ENCODE data around the gene NDFIP1.
"Not testable (repeated sequence)": the region's sequence is repeated elsewhere in the genome, so short reads cannot be mapped to it uniquely, and the experiment has no call there.

Gene NDFIP1

DNA sequence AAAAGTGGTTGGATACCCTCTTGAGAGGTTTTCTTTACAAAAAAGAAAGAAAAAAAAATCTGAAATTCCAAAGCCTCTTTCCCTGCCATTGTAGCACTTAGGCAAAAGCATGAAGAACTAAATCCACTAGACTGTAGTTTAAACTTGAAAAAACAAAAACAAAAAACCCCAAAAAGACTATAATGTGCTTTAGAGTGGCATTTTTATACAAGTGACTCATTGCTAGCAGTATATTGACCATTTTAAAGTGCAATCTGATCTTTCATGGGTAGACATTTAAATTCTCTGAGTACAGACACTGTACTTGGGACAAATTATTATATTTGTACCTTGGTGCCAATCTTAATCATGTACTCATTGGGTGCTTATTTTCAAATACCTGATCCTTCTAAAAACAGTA lies 50.8 kb downstream of the NDFIP1 start:
- DNase-seq: no peak

DNA sequence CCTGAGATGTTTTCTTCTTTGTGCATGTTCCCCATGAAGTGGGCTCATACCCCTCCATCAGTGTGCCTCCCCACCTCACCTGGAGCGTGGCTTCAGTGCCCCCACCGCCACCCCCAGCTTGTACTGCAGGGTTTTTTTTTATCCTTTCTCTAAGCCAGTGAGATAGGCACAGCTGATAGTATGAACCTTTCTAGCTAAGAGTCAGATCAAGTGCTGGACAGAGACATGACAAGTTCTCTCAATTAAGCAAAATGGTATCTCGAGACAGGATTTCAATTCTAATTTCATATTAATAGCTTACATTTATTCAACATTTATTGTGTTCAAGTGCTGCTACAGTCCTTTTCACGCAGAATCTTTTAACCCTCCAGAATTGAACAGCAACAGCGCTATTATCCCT lies 55.7 kb downstream of the NDFIP1 start:
- DNase-seq: no peak

DNA sequence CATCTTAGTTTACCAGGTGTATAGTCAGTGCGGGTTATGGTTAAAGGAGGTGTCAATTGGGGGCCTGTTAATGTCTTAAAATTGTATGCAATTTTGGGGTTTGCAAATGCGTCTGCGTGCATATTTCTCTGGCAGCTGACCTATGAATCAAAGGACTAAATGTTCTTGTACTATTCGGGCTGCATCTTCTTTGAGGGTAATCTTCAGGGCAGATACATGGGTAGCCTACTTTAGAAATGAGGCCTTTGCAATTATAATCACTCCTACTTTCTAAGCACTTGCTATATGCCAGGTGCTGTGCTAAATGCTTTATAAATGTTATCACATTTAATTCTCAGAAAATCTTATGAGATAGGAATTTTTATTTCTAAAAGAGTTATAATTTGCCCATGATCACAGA lies 58.2 kb downstream of the NDFIP1 start:
- no peak for DNase-seq

DNA sequence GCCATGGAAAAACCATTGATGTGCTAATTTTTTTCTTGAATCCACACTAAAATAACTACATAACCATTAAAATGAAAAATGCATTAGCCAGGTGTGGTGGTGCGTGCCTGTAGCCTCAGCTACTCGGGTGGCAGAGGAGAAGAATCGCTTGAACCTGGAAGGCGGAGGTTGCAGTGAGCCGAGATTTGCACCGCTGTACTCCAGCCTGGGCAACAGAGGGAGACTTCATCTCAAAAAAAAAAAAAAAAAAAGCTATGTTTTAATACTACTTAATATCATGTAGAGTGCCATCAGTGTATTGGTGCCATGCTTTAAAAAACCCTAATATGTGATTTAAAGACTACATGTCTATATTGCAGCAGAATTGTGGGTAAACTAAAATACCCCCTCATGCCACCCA lies 58.9 kb downstream of the NDFIP1 start:
- DNase-seq: no peak

DNA sequence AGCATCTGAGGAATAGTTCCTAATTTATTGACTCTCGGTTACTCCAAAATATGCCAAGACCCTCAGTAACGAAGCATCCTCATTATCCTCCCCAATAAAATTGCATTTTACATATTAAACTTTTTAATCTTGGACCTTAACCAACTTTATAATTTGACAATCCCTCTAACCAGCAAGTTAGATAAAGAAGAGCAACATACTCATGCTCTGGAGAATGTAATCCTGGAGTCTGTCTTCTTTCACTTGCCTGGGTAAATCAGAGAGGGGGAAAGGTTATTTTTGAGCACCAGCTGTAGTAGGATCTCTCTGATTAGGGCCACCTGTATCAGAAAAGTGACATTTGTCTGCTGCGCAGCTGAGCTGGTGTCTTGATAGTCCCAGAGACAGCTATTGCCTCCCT lies 59.8 kb downstream of the NDFIP1 start:
- no peak for DNase-seq

DNA sequence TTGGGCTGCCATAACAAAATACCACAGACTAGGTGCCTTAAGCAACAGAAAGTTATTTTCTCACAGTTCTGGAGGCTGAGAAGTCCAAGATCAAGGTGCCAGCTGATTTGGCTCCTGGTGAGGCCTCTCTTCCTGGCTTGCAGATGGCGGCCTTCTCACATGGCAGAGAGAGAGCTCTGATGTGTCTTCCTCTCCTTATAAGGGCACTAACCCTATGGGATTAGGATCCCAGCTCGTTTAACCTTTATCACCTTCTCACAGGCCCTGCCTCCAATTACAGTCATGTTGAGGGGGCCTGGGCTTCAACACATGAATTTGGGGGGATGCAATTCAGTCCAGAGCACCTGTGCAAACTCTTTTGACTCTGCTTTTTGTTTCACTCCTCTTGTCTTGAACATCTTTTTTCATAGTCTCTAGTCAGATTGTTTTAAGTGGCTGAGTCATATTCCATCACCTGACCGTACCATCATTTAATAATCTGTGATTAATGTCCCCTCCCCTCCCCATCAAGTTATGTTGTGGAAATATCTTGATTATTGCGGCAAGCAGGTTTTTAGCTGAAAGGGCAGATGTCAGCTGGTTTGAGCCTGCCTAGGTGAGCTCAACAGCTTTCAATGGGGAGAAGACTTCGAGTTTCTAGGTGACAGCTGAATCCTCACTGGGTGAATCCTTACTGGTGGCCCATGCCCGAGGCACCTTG lies 61.8 kb downstream of the NDFIP1 start:
- DNase-seq: no peak

DNA sequence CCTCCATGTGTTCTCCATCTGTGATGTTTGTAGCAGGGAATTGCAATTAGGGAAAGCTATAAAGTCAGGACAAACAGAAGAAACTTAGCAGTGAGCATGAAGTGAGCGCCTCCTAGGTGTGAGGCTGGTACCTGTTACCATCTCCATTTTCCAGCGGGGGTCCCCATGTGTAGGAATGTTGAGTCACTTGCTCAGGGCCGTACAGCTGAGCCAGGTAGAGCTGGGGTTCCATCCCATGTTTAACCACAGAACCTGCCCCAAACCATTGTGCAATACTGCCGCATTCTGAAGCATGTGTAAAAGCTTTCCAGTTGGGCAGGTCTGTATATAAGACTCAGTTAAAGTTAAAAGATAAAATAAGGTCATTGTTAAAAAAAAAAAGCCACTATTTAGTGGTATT lies 62.7 kb downstream of the NDFIP1 start:
- no peak for DNase-seq

DNA sequence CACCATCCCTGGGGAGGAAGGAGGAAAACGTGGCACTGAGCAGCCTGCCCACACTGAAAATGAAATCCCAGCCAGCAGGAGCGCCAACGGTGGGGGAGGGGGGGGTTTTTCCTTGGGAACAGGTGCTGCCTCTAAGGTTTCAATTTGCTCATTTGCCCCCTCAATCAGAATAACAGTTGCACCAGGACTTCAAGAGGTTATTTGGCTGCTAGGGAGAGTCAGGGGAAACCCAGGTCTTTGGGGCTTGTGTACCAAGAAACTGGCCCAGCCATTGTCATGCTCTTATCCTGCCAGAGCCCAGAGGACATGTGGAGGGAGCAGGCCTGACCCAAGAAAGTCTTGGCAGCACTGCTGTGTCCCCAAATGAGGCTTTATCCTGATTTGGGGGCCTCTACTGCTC lies 66.5 kb downstream of the NDFIP1 start:
- DNase-seq: no peak

DNA sequence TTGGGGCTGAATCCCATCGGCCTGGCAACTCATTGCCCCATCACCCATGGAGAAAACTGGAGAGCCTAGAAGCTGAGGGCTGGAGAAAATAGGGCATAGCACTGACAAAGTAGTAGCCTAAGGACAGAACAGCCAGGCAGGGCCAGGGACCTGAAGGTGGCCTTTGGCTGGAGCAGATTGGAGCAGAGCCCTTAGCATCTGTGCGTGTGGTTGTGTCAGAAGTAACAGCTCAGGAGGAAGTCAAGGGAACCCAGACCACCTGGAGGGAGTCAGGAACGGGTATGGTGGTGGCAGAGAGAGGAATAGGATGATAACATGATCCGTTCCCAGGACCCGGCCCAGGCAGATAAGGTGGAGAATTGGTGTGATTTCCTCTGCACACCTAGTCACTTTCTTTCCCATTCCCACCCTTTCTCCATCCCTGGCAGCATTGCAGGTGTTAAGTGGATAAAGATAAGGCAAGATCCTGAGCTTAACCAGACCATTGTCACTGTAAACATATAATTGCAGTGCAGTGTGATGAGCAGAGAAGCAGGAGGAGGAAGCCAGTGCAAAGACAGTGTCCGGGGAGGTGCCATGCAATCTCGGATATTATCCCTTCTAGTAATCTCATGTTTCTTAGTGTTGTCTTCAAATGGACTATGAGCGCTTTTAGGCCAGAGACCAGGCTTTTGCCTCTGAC lies 67.0 kb downstream of the NDFIP1 start:
- DNase-seq: no peak

DNA sequence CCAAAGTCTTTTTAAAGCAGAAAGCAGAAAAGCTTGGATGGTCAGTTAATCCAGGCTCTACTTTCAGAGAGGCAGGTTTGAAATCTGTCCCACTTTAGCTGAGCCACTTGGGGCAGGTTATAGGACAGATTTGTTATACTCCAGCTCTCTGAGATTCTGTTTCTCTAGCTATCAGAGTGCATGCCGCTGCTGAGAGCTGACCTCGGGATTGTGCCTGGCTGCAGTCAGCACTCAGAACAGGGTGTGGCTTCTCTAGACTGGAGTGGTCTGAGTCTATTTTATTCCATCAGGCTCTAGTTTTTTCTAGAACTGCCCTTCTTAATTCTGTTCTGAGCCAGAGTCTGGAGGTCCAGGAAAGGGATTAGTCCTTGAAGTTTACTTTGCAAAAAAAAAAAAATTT lies 67.7 kb downstream of the NDFIP1 start:
- DNase-seq: no peak

DNA sequence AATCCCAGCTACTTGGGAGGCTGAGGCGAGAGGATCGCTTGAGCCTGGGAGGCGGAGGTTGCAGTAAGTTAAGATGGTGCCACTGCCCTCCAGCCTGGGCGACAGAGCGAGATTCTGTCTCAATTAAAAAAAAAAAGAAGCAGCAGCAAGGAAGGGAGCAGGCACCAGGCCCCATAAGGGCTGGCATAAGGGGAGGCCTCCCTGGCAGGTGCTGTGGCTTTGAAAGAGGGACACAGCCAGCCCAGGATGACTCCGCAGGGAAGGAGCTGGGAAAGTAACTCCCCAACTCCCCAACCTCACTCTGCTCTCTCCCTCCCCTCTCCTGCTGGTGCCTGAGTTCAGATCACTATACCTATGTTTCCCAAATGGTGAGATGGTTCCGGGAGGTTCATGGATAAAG lies 70.1 kb downstream of the NDFIP1 start:
- DNase-seq: no peak

DNA sequence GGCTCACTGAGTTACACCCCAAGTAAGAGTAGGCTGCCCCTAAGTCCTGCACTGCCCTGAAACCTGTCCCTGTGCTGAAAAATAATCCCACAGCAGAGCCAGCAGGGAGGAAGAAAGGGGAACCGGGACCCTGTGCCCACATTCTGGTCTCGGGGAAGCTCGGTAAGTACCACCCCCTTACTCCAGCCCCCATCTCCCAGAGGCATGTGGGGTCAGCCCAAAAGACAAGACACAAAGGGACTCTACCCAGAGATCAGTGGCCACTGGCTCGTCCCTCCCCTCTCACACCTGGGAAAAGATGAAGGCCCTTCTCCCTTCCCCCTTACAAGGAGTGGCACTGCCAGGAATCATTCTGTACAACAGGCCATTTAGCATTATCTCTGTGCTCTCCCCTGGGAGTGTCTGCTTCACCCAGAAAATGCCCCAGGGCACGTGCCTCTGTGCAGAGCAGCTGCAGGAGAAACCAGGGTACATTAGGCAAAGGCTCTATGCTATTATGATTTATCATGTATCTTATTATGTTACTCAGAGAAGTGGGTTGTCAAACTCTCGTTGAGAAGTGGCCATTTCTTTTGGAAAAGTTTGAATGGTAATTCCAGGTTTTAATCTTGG lies 71.3 kb downstream of the NDFIP1 start:
- DNase-seq: peak; percentile 7

DNA sequence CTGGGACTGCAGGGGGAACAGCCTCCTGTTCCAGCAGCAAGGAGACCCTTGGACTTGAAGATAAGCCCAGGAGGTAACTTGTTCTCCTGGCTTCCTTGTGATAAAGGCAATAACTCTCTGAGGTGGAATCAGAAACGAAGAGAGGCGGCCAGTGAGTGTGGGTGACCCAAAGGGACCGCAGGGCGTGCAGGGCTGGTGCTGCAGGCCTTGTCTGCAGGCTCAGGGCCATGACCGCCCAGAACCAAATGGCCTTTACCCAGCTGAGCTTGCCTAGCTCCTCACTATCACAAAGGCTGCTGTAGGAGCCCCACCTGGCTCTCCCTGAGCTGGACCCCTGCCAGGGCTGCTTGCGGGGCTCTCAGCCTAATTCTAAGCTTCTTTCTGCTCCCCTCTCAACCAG lies 72.5 kb downstream of the NDFIP1 start:
- DNase-seq: peak; percentile 6

DNA sequence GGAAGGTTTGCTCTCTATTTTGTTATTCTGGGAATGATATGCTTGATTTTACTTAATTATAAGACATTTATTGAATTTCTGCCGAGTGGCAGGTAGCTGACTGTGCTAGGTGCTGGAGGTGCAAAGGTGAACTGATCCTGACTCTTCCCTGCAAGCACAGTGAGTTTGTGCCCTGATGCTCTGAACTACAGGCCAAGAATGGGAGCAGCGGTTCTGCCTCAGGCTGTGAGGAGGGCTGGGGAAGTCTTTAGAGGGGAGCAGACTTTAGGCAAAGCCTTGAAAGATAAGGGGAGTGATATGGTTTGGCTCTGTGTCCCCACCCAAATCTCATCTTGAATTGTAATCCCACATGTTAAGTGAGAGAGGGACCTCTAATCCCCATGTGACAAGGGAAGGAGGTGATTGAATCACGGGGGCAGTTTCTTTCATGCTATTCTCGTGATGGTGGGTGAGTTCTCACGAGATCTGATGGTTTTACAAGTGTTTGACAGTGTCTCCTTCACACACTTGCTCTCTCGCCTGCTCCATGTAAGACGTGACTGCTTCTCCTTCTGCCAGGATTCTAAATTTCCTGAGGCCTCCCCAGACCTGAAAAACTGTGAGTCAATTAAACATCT lies 73.1 kb downstream of the NDFIP1 start:
- DNase-seq: no peak

DNA sequence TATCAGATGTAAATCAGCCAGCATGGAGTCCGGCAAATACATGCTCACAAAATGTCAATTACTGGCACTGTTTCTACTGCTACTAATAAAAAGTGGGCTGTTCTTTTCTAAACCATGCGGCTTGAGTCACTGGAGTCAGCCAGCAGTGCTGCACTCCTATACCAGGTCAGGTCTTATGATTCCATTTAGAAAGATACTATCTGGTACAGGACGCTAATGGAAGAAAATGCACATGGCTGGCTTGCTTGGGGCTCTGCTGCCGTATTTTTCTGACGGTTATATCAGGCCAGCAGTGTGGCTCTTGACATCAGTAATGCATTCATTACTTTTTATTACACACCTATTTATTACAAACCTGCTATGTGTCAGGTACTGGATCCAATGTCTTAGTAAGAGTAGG lies 74.3 kb downstream of the NDFIP1 start:
- DNase-seq: no peak

DNA sequence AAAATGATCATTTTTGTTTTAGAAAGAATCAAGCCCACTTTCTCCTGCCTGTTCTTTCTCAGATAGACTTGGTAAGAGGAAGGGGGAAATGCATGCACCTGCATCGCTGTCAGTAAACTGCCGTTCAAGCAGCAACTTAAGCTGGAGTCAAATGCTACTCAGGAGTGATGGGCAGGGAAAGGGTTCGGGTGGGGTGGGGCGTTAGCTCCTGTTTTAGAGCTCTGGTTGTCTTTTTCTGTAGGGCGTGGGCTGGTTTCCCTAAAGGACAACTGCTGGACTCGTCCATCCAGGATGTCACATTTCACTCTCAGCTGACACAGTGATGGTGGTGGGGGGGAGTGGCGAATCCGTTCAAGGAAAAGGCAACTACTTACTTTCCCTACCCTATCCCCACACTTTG lies 75.0 kb downstream of the NDFIP1 start:
- DNase-seq: no peak

DNA sequence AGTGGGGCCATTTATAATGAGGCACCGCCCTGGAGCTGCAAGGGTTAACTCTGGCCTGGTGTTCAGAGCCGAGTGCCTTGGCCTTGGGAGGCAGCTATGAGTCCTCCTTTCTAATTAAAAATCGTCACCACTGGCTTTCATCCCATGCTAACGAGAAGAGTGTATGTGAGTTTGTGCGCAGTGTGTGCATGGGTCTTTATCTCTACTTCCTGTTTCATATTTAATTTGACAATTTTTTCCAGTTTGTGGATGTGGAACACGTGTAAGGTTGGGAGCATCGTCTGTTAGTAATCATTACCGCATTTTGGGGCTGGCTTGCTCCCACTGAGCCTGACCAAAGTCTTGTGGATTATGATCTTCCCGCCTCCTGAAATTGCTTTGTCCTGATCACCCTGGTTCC lies 76.4 kb downstream of the NDFIP1 start:
- DNase-seq: no peak

DNA sequence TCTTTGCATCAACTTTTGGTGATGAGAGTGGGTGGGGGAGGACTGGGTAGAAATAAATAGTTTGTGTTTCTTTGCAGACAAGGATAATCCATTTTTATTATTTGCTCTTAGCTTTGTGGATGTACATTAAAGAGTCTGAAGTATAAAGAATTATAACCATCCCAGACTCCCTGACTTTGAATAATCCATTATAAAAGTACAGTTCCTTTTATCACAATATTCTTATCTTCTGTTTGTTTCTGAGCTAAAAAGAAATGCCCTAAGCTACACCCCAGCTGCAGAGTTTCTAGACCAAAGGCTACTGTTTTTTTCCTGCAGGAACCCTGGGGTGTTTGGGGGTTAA lies 77.9 kb downstream of the NDFIP1 start:
- no peak for DNase-seq

DNA sequence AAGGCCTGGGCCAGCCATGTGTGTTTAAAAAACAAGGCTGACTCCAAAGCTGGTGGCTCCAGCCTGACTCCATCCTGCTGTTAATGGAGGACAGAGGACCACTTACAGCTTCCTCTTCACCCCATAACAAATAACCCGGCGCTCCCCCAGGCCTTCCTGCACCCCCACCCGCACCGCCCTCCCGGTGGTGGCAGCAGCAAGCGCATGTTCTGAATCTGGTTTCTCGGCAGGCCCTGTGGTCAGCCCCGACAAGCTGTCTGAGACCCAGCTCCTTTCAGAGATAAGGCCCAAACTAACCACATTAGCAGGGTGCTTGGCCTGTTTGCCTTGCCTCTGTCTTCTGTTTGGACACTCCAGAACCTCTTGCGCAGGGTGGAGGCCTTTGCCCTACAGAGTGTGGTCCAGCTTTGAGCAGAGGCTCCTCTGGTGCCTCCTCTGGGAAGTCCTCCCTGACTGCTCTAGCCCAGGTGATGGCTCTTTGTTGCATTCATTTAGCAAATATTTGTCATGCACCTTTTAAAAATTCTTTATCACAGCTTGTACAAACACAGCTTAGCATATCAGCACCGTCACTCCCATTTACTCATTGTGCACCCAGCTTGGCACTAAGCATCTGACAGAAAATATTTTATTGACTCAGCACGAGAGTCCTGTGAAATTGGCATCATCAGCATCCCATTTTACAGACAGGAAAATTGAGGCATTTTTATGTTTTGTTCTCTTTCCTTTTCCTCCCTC lies 78.4 kb downstream of the NDFIP1 start:
- no peak for DNase-seq

DNA sequence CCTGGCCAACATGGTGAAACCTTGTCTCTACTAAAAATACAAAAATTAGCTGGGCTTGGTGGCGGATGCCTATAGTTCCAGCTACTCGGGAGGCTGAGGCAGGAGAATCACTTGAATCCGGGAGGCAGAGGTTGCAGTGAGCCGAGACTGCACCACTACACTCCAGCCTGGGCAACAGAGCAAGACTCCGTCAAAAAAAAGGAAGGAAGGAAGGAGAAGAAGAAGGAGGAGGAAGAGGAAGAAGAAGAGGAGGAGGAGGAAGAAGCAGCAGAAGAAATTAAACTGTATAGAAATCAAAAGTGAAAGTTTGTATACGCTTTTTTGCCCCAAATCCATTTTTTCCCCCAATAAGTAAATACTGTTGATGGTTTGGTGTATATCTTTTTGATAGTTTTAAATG lies 80.1 kb downstream of the NDFIP1 start:
- DNase-seq: not testable (repeated sequence)

DNA sequence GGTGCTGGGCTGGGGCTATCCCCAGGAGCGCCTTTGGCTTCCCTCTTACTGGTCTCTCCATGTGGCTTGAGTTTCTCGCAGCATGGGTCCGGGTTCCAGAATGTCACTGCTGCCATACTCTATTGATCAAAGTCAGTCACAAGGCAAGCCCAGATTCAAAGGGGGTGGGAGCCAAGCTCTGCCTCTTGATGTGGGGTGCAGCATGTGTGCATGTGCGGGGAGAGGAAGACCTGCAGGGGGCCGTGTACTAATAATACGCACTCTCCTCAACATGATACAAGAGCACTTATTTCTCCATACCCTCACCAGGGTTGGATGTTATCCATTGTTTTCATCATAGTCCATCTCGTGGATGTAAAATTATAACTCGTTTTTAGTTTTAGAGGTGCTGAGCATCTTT lies 81.2 kb downstream of the NDFIP1 start:
- DNase-seq: no peak

DNA sequence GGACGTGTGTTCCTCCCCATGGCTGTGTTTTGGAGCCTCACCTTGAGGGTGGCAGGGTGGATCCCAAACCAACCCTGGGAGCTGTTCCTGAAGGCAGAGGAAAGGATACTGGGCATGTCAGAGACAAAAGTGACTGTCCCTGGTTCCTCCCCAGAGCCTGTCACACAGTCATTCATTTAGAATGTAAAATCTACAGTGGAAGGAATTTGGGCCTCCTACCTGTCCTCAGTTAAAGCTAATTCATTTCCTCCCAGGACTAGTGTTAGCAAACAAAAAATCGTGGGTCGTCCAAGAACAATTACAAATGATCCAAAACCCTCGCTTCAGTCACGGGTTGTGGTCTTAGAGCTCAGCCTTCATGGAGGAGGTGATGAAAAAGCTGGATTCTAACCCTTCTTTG lies 83.2 kb downstream of the NDFIP1 start:
- DNase-seq: no peak

DNA sequence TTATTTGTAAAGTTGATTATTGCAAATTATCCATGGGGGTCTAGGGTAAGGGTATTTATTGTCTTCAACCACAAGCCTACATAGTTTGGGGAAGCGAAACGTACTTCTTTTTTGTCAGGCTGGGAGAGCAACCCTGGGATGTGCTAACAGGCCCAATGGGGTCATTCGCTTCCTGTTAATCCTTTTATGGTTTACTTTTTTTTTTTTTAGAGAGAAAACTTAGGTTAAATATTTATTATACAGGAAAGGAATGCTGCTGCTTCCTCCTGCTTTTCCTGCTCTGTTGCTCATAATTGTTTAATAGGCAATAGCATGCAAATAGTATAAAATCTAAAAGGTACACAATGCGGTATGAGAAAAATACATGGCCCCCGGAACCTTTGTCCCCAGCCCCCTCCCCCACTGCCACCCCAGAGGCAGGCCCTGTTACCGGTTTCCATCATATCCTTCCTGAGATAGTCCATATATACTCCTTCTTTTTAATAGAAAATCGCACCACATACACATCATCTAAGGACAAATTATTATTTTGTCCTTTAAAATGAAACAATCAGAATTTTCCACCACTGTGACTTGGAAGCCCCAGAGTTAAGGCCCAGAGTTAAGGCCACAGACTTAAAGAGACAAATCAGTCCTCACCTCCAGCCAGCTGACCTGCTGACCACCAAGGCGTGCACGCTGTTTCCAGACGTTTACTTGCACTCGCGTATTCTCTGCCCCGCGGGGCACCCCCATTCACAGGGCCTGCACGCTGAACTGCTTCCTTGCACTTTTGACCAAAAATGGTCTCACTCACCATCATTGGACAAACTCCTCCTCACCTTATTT lies 83.9 kb downstream of the NDFIP1 start:
- DNase-seq: no peak

Data from NCI-H1105 (cell line).